ENCODE results near the gene ADAD2. TPM values are rescaled to one million over a fixed set of nuclear protein-coding genes. Genes with fewer than 3 reads are reported as not detected.

Gene ADAD2
- total and polyA plus RNA-seq, 9 of the 15 experiments (the other 6 are each of a cell fraction or from before 2014, with no cell fraction given) = 0.07 TPM; not detected in 8

DNA sequence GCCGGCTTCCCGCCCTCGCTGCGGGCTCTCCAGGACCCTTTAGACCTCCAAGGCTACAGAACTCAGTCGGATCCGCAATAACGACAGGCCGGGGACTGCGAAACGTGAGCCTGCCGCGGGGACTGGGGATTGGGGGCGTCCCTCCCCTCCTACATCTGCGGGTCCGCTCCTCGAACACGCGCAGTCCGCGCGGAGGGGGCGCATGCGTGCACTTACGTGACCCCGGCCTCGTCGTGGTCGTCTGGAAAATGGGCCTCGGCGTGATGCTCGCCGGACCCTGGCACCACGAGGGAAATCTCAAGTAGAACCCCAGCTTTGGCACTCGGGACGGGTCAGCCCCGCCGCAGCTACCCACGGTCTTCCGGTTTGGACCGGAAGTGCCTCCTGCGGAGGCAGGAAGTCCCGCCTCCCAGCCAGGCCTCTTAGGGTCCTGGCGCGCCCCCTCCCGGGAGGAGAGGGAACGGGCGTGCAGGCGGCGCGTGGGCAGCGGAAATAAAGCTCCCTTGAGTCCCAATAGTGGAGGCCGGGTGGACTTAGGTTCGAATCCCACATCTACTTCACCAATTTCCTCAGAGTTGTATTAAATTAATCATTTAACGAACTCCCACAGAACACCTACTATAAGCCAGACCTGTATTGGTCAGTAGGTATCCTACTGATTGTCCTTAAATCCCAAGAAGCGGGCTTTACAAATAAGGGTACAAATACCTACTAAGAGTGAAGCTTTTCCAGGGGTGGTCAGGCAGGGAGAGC is 4.1 kb upstream of the ADAD2 start, which contains the start of gene TAF1C (continued):
- TF ChIP-seq, protein P1, sequence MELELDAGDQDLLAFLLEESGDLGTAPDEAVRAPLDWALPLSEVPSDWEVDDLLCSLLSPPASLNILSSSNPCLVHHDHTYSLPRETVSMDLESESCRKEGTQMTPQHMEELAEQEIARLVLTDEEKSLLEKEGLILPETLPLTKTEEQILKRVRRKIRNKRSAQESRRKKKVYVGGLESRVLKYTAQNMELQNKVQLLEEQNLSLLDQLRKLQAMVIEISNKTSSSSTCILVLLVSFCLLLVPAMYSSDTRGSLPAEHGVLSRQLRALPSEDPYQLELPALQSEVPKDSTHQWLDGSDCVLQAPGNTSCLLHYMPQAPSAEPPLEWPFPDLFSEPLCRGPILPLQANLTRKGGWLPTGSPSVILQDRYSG (tag; conservative IDR thresholded peaks at IDR 0.05; ENCODE audit: low read depth) = no peak
- TF ChIP-seq, protein P2, sequence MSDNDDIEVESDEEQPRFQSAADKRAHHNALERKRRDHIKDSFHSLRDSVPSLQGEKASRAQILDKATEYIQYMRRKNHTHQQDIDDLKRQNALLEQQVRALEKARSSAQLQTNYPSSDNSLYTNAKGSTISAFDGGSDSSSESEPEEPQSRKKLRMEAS (CRISPR knock-in tag; IDR thresholded peaks at IDR 0.05) = peak; percentile 65
- TF ChIP-seq ZNF717 (CRISPR knock-in tag; IDR thresholded peaks at IDR 0.05) = no peak
- TF ChIP-seq MTF1 (CRISPR knock-in tag; IDR thresholded peaks at IDR 0.05; ENCODE audit: borderline replicate concordance) = no peak
- TF ChIP-seq ZNF586 (CRISPR knock-in tag; conservative IDR thresholded peaks at IDR 0.05) = no peak
- no peak for TF ChIP-seq NCOR1 (IDR thresholded peaks at IDR 0.05)
- TF ChIP-seq JUNB (CRISPR knock-in tag; conservative IDR thresholded peaks at IDR 0.05) = no peak
- TF ChIP-seq, protein P3, sequence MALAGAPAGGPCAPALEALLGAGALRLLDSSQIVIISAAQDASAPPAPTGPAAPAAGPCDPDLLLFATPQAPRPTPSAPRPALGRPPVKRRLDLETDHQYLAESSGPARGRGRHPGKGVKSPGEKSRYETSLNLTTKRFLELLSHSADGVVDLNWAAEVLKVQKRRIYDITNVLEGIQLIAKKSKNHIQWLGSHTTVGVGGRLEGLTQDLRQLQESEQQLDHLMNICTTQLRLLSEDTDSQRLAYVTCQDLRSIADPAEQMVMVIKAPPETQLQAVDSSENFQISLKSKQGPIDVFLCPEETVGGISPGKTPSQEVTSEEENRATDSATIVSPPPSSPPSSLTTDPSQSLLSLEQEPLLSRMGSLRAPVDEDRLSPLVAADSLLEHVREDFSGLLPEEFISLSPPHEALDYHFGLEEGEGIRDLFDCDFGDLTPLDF (CRISPR knock-in tag; IDR thresholded peaks at IDR 0.05) = peak; percentile 55; the same call in 1 of the 2 replicates
- TF ChIP-seq YY1 (IDR thresholded peaks at IDR 0.05; ENCODE audit: borderline replicate concordance in 1 of 3, control insufficient read depth in 1 of 3, extremely low read depth in 1 of 3, insufficient read depth in 3 of 3, insufficient read length in 1 of 3, insufficient replicate concordance in 2 of 3, low read depth in 1 of 3, low read length in 2 of 3) = peak in 1 of 3 experiments; percentile 17
- TF ChIP-seq, protein P4, sequence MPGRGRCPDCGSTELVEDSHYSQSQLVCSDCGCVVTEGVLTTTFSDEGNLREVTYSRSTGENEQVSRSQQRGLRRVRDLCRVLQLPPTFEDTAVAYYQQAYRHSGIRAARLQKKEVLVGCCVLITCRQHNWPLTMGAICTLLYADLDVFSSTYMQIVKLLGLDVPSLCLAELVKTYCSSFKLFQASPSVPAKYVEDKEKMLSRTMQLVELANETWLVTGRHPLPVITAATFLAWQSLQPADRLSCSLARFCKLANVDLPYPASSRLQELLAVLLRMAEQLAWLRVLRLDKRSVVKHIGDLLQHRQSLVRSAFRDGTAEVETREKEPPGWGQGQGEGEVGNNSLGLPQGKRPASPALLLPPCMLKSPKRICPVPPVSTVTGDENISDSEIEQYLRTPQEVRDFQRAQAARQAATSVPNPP (IDR thresholded peaks at IDR 0.05; ENCODE audit: borderline replicate concordance, insufficient read depth, insufficient read length) = no peak
- TF ChIP-seq TEAD1 (CRISPR knock-in tag; IDR thresholded peaks at IDR 0.05) = no peak
- TF ChIP-seq, protein P5, sequence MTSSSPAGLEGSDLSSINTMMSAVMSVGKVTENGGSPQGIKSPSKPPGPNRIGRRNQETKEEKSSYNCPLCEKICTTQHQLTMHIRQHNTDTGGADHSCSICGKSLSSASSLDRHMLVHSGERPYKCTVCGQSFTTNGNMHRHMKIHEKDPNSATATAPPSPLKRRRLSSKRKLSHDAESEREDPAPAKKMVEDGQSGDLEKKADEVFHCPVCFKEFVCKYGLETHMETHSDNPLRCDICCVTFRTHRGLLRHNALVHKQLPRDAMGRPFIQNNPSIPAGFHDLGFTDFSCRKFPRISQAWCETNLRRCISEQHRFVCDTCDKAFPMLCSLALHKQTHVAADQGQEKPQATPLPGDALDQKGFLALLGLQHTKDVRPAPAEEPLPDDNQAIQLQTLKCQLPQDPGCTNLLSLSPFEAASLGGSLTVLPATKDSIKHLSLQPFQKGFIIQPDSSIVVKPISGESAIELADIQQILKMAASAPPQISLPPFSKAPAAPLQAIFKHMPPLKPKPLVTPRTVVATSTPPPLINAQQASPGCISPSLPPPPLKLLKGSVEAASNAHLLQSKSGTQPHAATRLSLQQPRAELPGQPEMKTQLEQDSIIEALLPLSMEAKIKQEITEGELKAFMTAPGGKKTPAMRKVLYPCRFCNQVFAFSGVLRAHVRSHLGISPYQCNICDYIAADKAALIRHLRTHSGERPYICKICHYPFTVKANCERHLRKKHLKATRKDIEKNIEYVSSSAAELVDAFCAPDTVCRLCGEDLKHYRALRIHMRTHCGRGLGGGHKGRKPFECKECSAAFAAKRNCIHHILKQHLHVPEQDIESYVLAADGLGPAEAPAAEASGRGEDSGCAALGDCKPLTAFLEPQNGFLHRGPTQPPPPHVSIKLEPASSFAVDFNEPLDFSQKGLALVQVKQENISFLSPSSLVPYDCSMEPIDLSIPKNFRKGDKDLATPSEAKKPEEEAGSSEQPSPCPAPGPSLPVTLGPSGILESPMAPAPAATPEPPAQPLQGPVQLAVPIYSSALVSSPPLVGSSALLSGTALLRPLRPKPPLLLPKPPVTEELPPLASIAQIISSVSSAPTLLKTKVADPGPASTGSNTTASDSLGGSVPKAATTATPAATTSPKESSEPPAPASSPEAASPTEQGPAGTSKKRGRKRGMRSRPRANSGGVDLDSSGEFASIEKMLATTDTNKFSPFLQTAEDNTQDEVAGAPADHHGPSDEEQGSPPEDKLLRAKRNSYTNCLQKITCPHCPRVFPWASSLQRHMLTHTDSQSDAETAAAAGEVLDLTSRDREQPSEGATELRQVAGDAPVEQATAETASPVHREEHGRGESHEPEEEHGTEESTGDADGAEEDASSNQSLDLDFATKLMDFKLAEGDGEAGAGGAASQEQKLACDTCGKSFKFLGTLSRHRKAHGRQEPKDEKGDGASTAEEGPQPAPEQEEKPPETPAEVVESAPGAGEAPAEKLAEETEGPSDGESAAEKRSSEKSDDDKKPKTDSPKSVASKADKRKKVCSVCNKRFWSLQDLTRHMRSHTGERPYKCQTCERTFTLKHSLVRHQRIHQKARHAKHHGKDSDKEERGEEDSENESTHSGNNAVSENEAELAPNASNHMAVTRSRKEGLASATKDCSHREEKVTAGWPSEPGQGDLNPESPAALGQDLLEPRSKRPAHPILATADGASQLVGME (CRISPR knock-in tag; IDR thresholded peaks at IDR 0.05) = 0 out of 2 replicates have a peak, but pooled peaks have one; percentile 35

Measured in K562 (cell line).